Gastroesophageal sphincter (tissue), 3 donors: ENCODE measurements around the gene ST8SIA6.

ENCODE experiments used
- CTCF ChIP-seq, 4 experiments: fragments of 200-600 bp in 2 of 4; fragments of 450-650 bp in 2 of 4; sonication (generic) in 1 of 4; IDR thresholded peaks; one replicate each; pipeline ENCODE4 v1.5.1; 2017 to 2019; ENCODE audit warnings: antibody characterized with exemption in 4 of 4, mild to moderate bottlenecking in 2 of 4, moderate library complexity in 2 of 4
- EP300 ChIP-seq: sonication (generic); formaldehyde crosslinking; IDR thresholded peaks from one replicate; pipeline ENCODE4 v1.6.1; 2017; ENCODE audit warnings: antibody characterized with exemption, mild to moderate bottlenecking
- POLR2A ChIP-seq, 2 donors: fragments of 450-650 bp; IDR thresholded peaks; one replicate each; pipeline ENCODE4 v1.6.1; 2017; ENCODE audit warnings: antibody characterized with exemption in 2 of 2, mild to moderate bottlenecking in 2 of 2, moderate library complexity in 1 of 2

GRCh38 chr10:17474595-17475323 lies 20.4 kb upstream of the ST8SIA6 start:
- TF ChIP-seq CTCF (IDR thresholded peaks at IDR 0.05), result no peak
- TF ChIP-seq POLR2A (IDR thresholded peaks at IDR 0.05), result no peak
- TF ChIP-seq EP300, result no peak
